Endodermal cell (in vitro differentiated cells): Measurements from ENCODE around the gene ASRGL1. TPM values are rescaled to one million over a fixed set of nuclear protein-coding genes. Genes with fewer than 3 reads are reported as not detected.

Source experiments
- DNase-seq: peaks from one replicate; pipeline ENCODE4 v3.0.0-alpha.2; 2017
- H3K27ac ChIP-seq: 2 replicates; pipeline ENCODE4 v1.5.1; 2013; ENCODE audit warnings: mild to moderate bottlenecking, low read depth, low read length, moderate library complexity
- H3K27me3 ChIP-seq: 2 replicates; pipeline ENCODE4 v1.6.1; 2013; ENCODE audit warnings: mild to moderate bottlenecking, low read length, moderate library complexity; ENCODE audit not compliant: insufficient read depth, control insufficient read depth, poor library complexity, severe bottlenecking
- H3K36me3 ChIP-seq: 2 replicates; pipeline ENCODE4 v1.7.0; 2013; ENCODE audit warnings: mild to moderate bottlenecking, low read length, moderate library complexity; ENCODE audit not compliant: control insufficient read depth, insufficient read depth
- H3K4me1 ChIP-seq: one replicate; pipeline ENCODE4 v1.7.0; 2013; ENCODE audit warnings: low read length; ENCODE audit not compliant: control insufficient read depth, insufficient read depth
- H3K4me3 ChIP-seq: 2 replicates; pipeline ENCODE4 v1.5.1; 2013; ENCODE audit warnings: mild to moderate bottlenecking, low read length, moderate library complexity
- H3K9ac ChIP-seq: 2 replicates; pipeline ENCODE4 v1.6.1; 2013; ENCODE audit warnings: mild to moderate bottlenecking, low read length, moderate library complexity; ENCODE audit not compliant: poor library complexity, severe bottlenecking; ENCODE audit errors: extremely low read depth
- H3K9me3 ChIP-seq: 2 replicates; pipeline ENCODE4 v1.6.1; 2013; ENCODE audit warnings: mild to moderate bottlenecking, low read length, moderate library complexity; ENCODE audit not compliant: control insufficient read depth
- H3K27ac Mint-ChIP-seq: 2 replicates; pipeline ENCODE4 v1.8.0; 2020; ENCODE audit warnings: mixed read lengths
- H3K27me3 Mint-ChIP-seq: 2 replicates; pipeline ENCODE4 v1.8.0; 2021; ENCODE audit warnings: mild to moderate bottlenecking, mixed read lengths; ENCODE audit not compliant: insufficient read depth
- H3K36me3 Mint-ChIP-seq: 2 replicates; pipeline ENCODE4 v1.8.0; 2020; ENCODE audit warnings: low read depth, mixed read lengths
- H3K4me1 Mint-ChIP-seq: 2 replicates; pipeline ENCODE4 v1.8.0; 2020; ENCODE audit warnings: mixed read lengths
- H3K4me3 Mint-ChIP-seq: 2 replicates; pipeline ENCODE4 v1.8.0; 2020; ENCODE audit warnings: mild to moderate bottlenecking, moderate library complexity, mixed read lengths
- H3K9me3 Mint-ChIP-seq: 2 replicates; pipeline ENCODE4 v1.8.0; 2020; ENCODE audit warnings: mild to moderate bottlenecking, mixed read lengths
- CTCF ChIP-seq: fragments of 200-600 bp; sonication (generic); conservative IDR thresholded peaks from 2 replicates; pipeline ENCODE4 v1.5.0; 2021; ENCODE audit warnings: antibody characterized with exemption, mild to moderate bottlenecking
- WGBS, 2 experiments: methylation state at CpG; one replicate each; pipeline versions ENCODE4 v1.1.5 to v1.1.7; 2013; ENCODE audit warnings: missing lambda C conversion rate in 2 of 2, mixed read lengths in 1 of 2; ENCODE audit not compliant: insufficient coverage in 1 of 2, insufficient read length in 1 of 2; 5-methylcytosine and 5-hydroxymethylcytosine counted together
- total RNA-seq, 2 donors: library from RNA; stranded (reverse); fragmentation: NEBNext Ultra II Directional in 1 of 2; extraction: Animal tissue kit (Norgen Biotek cat#: 25700) in 1 of 2; gene quantifications; 2 replicates in 1 of 2; 3 replicates in 1 of 2; pipeline ENCODE4 v1.2.1, GENCODE V29; 2021

ASRGL1 gene
- total RNA-seq, 2 donors from 2014 or later, result 39.8 to 61.8 TPM

- DNase-seq, result no peak
- Mint-ChIP-seq H3K4me3 (no peak overlapping the region), H3K4me1 (peaks cover 11% of the 10 kb centered on the region), H3K27me3 (no peaks in the 10 kb centered on the region), H3K27ac (no peak overlapping the region), H3K36me3 (no peaks in the 10 kb centered on the region), H3K9me3 (no peaks in the 10 kb centered on the region)
- H3K9me3 ChIP-seq, result no peaks in the 10 kb centered on the region
- no peaks in the 10 kb centered on the region for H3K36me3 ChIP-seq
- 93 to 95% methylated on average over 3 to 4 of the region's 4 CpGs for WGBS, 2 experiments
- H3K4me1 ChIP-seq, result peaks cover 4% of the 10 kb centered on the region
- no peak overlapping the region for H3K9ac ChIP-seq
- H3K27ac ChIP-seq, result no peak overlapping the region
- no peaks in the 10 kb centered on the region for H3K27me3 ChIP-seq
- TF ChIP-seq CTCF, result no peak
- no peak overlapping the region for H3K4me3 ChIP-seq
Measured at GRCh38 chr11:62406034-62406433, 68.8 kb downstream of the ASRGL1 start.

- peaks cover 1% of the 10 kb centered on the region for H3K27me3 Mint-ChIP-seq
- no peak overlapping the region for H3K4me3 Mint-ChIP-seq
- Histone ChIP-seq H3K9ac (no peak overlapping the region), H3K36me3 (no peaks in the 10 kb centered on the region), H3K4me3 (no peak overlapping the region), H3K27me3 (no peaks in the 10 kb centered on the region), H3K27ac (no peak overlapping the region), H3K9me3 (no peaks in the 10 kb centered on the region), H3K4me1 (peaks cover 4% of the 10 kb centered on the region)
- H3K36me3 Mint-ChIP-seq, result no peaks in the 10 kb centered on the region
- 94% methylated on average over 6 to 8 of the region's 8 CpGs for WGBS, 2 experiments
- H3K4me1 Mint-ChIP-seq, result peaks cover 2% of the 10 kb centered on the region
- H3K9me3 Mint-ChIP-seq, result no peaks in the 10 kb centered on the region
- DNase-seq, result no peak
- H3K27ac Mint-ChIP-seq, result no peak overlapping the region
- TF ChIP-seq CTCF, result no peak
Measured at GRCh38 chr11:62409831-62410230, 72.6 kb downstream of the ASRGL1 start.

- TF ChIP-seq CTCF, result no peak
- peaks cover 2% of the 10 kb centered on the region for H3K9me3 Mint-ChIP-seq
- H3K4me3 Mint-ChIP-seq, result no peak overlapping the region
- H3K9ac ChIP-seq, result no peak overlapping the region
- H3K36me3 ChIP-seq, result no peaks in the 10 kb centered on the region
- H3K27ac ChIP-seq, result no peak overlapping the region
- peak; percentile 46 for DNase-seq
- no peak overlapping the region for H3K27ac Mint-ChIP-seq
- peaks cover 2% of the 10 kb centered on the region for H3K4me1 ChIP-seq
- no peaks in the 10 kb centered on the region for H3K36me3 Mint-ChIP-seq
- peaks cover 2% of the 10 kb centered on the region for H3K4me1 Mint-ChIP-seq
- 67 to 82% methylated on average over 3 to 8 of the region's 8 CpGs for WGBS, 2 experiments
- H3K27me3 ChIP-seq, result no peaks in the 10 kb centered on the region
- peaks cover 1% of the 10 kb centered on the region for H3K27me3 Mint-ChIP-seq
- no peaks in the 10 kb centered on the region for H3K9me3 ChIP-seq
- H3K4me3 ChIP-seq, result no peak overlapping the region
Measured at GRCh38 chr11:62410972-62411371, 73.7 kb downstream of the ASRGL1 start.
